Karpas-422 (cell line): ENCODE measurements around the gene BIK. TPM values are rescaled to one million over a fixed set of nuclear protein-coding genes. Genes with fewer than 3 reads are reported as not detected.

Experiments
- DNase-seq: peaks from one replicate; pipeline ENCODE4 v3.0.0-alpha.2; 2015
- H2AFZ ChIP-seq: fragments of 200-600 bp; sonication (generic); 2 replicates; pipeline ENCODE4 v1.6.1; 2014; ENCODE audit warnings: antibody characterized with exemption, low read length, mixed read lengths
- H3K27ac ChIP-seq: fragments of 200-600 bp; sonication (generic); 2 replicates; pipeline ENCODE4 v1.5.1; 2014; ENCODE audit warnings: mild to moderate bottlenecking, low read length, moderate library complexity
- H3K27me3 ChIP-seq: fragments of 200-600 bp; sonication (generic); 2 replicates; pipeline ENCODE4 v1.6.1; 2014; ENCODE audit warnings: low read length, mixed read lengths
- H3K36me3 ChIP-seq: fragments of 200-600 bp; sonication (generic); 2 replicates; pipeline ENCODE4 v1.6.1; 2014; ENCODE audit warnings: low read length, mixed read lengths; ENCODE audit not compliant: insufficient read depth
- H3K4me1 ChIP-seq: fragments of 200-600 bp; sonication (generic); 2 replicates; pipeline ENCODE4 v1.6.1; 2014; ENCODE audit warnings: mild to moderate bottlenecking, low read length, mixed read lengths
- H3K4me2 ChIP-seq: fragments of 200-600 bp; sonication (generic); 2 replicates; pipeline ENCODE4 v1.6.1; 2014; ENCODE audit warnings: low read length, low read depth, mild to moderate bottlenecking; ENCODE audit not compliant: poor library complexity, severe bottlenecking
- H3K4me3 ChIP-seq: fragments of 200-600 bp; sonication (generic); 2 replicates; pipeline ENCODE4 v1.5.1; 2014; ENCODE audit warnings: mild to moderate bottlenecking, antibody characterized with exemption, low read length, mixed read lengths
- H3K79me2 ChIP-seq: fragments of 200-600 bp; sonication (generic); 2 replicates; pipeline ENCODE4 v1.6.1; 2014; ENCODE audit warnings: mild to moderate bottlenecking, low read length, mixed read lengths
- H3K9ac ChIP-seq: fragments of 200-600 bp; sonication (generic); 2 replicates; pipeline ENCODE4 v1.6.0; 2014; ENCODE audit warnings: low read length
- H3K9me2 ChIP-seq: fragments of 200-600 bp; sonication (generic), shearing (Covaris generic); replicated peaks from 2 replicates; pipeline ENCODE4 v1.6.0; 2014; ENCODE audit warnings: mild to moderate bottlenecking, low read length, moderate library complexity; ENCODE audit not compliant: insufficient read depth
- H3K9me3 ChIP-seq: fragments of 300-700, 200-600 bp; sonication (generic); 2 replicates; pipeline ENCODE4 v1.6.1; 2014; ENCODE audit warnings: low read length, mixed read lengths
- H4K20me1 ChIP-seq: fragments of 200-600 bp; sonication (generic); 2 replicates; pipeline ENCODE4 v1.6.1; 2014; ENCODE audit warnings: mild to moderate bottlenecking, antibody characterized with exemption, low read length, low read depth; ENCODE audit not compliant: insufficient read depth
- total RNA-seq: library from RNA; depleted of rRNA; stranded (reverse); fragments of >200 nt; shearing (Covaris generic); gene quantifications from 2 replicates; pipeline ENCODE4 v1.2.3, GENCODE V29; 2014; ENCODE audit warnings: low replicate concordance

The BIK gene
- total RNA-seq, 1 experiment from 2014 or later, result 0.71 TPM

DNA sequence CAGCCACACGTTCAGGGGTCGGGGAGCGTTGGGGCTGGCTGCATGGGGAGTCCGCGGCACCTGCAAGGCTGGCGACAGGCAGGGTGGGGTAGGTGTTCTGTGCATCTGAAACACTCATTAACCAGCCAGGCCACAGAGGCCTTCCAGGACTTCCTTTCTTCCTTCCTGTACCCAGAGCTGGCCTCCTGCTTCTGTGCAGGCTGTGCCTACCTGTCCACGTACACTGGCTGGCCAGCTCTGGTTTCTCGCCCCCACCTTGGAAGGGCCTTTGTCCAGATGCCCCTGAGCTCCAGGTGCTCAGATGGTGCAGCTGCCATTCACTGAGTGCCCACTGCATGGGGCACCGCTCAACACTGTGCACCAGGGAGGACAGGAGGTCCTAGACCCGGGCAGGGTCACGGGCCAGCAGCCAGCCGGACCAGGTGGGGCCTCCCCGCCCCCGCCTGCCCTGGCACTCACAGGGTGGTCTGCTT, 60.5 kb downstream of the BIK start:
- Histone ChIP-seq H3K4me3 (no peak overlapping the region), H3K27ac (no peak overlapping the region), H4K20me1 (no peaks in the 10 kb centered on the region), H3K27me3 (no peaks in the 10 kb centered on the region), H3K9ac (no peak overlapping the region), H3K9me2 (no peaks in the 10 kb centered on the region), H3K79me2 (no peaks in the 10 kb centered on the region), H3K4me1 (no peaks in the 10 kb centered on the region), H3K36me3 (peaks cover 2% of the 10 kb centered on the region; the same call in 1 of the 2 replicates), H2AFZ (no peak overlapping the region), H3K9me3 (no peaks in the 10 kb centered on the region), H3K4me2 (no peak overlapping the region)
- DNase-seq, result no peak

DNA sequence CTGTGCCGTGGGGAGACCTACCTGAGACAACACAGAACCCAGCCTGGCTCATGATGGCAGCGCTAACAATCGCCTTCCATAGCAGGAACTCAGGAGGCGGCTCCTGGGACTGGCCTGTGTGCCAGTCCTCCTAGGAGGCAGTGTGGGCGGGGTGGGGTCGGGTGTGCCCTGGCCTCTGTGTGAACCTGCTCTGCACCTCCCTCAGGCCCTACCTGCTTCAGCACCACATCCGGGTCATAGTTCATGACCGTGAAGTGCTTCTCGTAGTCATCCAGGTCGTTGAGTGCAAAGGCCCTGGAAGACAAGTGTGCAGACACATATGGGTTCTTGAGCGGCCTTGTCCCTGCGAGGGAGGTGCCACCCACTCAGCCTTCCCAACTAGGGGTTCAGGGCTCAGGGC, 61.1 kb downstream of the BIK start:
- no peaks in the 10 kb centered on the region for H3K4me1 ChIP-seq

DNA sequence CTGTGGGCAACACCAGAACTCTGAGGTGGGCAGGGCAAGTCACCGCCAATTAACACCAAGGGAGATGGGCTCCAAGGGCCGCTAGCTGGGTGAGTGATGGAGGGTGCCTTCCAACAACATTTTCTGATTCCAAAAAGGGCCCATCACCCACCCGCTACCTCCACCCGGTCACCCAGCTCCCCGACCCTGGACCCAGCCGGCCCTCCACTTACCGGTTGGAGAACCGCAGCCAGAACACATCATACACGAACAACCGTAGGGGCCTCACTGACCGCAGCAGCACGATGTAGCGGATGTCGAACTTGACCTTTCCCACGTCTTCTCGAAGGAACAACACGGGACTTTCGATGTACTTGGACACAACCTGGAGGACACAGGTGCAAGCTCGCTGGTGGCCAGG, 61.6 kb downstream of the BIK start:
- H3K4me1 ChIP-seq, result no peaks in the 10 kb centered on the region
- H3K27ac ChIP-seq, result no peak overlapping the region
- no peaks in the 10 kb centered on the region for H3K9me3 ChIP-seq
- H3K27me3 ChIP-seq, result no peaks in the 10 kb centered on the region
- H3K9me2 ChIP-seq, result no peaks in the 10 kb centered on the region
- H3K4me2 ChIP-seq, result no peak overlapping the region
- no peak overlapping the region for H3K9ac ChIP-seq
- peaks cover 3% of the 10 kb centered on the region; the same call in 1 of the 2 replicates for H3K36me3 ChIP-seq
- H3K4me3 ChIP-seq, result no peak overlapping the region
- DNase-seq, result no peak
- no peaks in the 10 kb centered on the region for H3K79me2 ChIP-seq
- no peaks in the 10 kb centered on the region for H4K20me1 ChIP-seq
- H2AFZ ChIP-seq, result no peak overlapping the region

More for the DNA sequence above, 61.1 kb downstream of the BIK start:
- Histone ChIP-seq H3K36me3 (peaks cover 3% of the 10 kb centered on the region; the same call in 1 of the 2 replicates), H4K20me1 (no peaks in the 10 kb centered on the region), H3K9me3 (no peaks in the 10 kb centered on the region), H3K9me2 (no peaks in the 10 kb centered on the region), H3K27ac (no peak overlapping the region), H3K4me3 (no peak overlapping the region), H2AFZ (no peak overlapping the region), H3K79me2 (no peaks in the 10 kb centered on the region), H3K9ac (no peak overlapping the region), H3K4me2 (no peak overlapping the region), H3K27me3 (no peaks in the 10 kb centered on the region)
- DNase-seq, result no peak

DNA sequence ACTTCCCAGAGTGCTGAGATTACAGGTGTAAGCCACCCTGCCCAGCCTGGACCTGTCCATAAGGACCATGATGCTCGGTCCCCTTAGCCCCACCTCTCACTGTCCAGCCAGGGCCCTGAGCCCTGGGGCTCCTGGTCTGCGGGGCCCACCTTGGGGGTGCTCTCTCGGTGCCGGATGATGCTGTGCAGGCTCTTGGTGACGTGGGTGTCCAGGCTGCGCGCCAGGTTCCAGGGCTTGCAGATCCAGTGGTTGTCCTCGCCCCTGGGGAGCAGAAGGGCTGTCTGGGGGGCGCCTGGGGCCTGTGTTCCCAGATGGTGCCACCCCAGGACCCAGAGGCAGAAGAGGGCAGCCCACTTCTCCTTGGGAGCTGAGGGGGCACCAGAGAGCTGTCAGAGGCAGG, 63.0 kb downstream of the BIK start:
- Histone ChIP-seq H3K4me1 (no peaks in the 10 kb centered on the region), H3K9me3 (no peaks in the 10 kb centered on the region), H3K79me2 (no peaks in the 10 kb centered on the region), H2AFZ (no peak overlapping the region), H3K4me3 (no peak overlapping the region), H3K9ac (no peak overlapping the region), H3K27me3 (no peaks in the 10 kb centered on the region), H3K27ac (no peak overlapping the region), H3K36me3 (peaks cover 8% of the 10 kb centered on the region), H4K20me1 (no peaks in the 10 kb centered on the region), H3K9me2 (no peaks in the 10 kb centered on the region), H3K4me2 (no peak overlapping the region)
- DNase-seq, result no peak

DNA sequence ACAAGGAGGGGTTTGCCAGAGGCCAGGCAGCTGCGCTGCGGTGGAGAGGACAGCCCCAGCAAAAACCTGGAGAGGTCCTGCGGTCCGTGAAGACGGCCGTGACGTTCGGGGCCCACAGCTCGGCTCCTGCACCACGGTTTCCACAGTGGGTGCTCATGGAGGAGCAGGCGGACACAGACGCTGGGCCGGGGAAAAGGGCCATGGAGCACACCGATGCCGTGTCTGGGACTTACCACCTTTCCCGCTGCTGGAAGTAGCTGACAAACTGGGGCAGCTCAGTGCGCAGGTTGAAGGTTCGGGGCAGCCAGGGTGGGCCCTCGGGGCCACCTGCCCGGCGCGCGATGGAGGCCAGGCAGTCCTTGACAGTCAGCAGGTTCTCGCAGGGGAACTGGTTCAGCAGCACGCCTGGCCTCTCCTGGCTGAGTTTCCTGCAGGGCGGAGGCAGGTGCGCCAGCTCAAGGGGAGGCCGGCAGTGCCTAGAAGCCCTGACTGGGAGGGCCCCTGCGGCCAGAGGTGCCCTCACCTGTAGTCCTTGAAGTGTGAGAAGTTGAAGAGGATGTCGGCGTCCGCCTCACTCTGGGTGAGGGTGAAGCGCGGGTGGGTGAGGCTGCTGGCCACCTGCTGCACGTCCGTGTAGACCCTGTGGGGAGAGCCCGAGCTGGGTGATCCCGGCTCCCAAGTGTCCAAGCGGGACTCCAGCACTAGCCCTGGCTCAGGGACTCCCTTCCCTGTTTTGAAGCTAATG, 63.6 kb downstream of the BIK start:
- Histone ChIP-seq H3K27me3 (no peaks in the 10 kb centered on the region), H3K36me3 (peaks cover 14% of the 10 kb centered on the region), H3K9ac (no peak overlapping the region), H3K4me1 (no peaks in the 10 kb centered on the region), H3K4me2 (no peak overlapping the region), H2AFZ (no peak overlapping the region), H3K9me3 (no peaks in the 10 kb centered on the region), H3K27ac (no peak overlapping the region), H3K4me3 (no peak overlapping the region), H3K9me2 (no peaks in the 10 kb centered on the region), H3K79me2 (no peaks in the 10 kb centered on the region), H4K20me1 (no peaks in the 10 kb centered on the region)
- no peak for DNase-seq

DNA sequence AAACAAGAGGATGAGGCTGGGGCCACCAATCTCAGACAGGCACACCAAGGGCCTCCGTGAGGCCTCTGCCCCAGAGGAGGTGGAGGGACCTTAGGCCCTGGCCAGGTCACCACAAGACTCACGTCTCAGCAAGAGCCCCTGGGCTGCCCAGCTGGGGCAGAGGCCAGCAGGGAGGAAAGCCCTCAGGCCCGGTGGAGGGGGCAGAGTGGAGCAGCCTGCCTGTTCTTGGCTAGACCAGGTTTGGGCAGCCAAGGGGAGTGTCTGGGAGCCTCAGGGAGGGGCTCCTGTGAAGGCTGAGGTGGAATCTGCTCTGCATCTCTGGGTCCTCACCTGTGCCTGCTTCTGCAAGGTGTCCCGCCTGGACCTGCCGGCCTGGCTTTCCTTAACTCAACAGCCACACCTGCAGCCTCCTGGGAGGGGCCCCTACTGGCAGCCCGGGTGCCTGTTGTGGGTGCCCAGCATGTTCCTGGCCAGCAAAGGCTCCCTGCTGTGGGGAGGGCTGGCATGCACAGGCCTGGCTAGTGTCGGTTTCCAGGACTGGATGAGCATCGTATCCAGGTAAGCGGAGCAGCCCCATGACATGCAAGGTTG, 64.5 kb downstream of the BIK start:
- H3K4me3 ChIP-seq, result no peak overlapping the region
- H3K27ac ChIP-seq, result no peak overlapping the region
- H3K9me3 ChIP-seq, result no peaks in the 10 kb centered on the region
- H2AFZ ChIP-seq, result no peak overlapping the region
- no peaks in the 10 kb centered on the region for H3K27me3 ChIP-seq
- no peaks in the 10 kb centered on the region for H3K79me2 ChIP-seq
- H3K9ac ChIP-seq, result no peak overlapping the region
- H3K9me2 ChIP-seq, result no peaks in the 10 kb centered on the region
- H3K4me1 ChIP-seq, result no peaks in the 10 kb centered on the region
- no peaks in the 10 kb centered on the region for H4K20me1 ChIP-seq
- H3K36me3 ChIP-seq, result peaks cover 23% of the 10 kb centered on the region
- no peak overlapping the region for H3K4me2 ChIP-seq
- DNase-seq, result no peak

DNA sequence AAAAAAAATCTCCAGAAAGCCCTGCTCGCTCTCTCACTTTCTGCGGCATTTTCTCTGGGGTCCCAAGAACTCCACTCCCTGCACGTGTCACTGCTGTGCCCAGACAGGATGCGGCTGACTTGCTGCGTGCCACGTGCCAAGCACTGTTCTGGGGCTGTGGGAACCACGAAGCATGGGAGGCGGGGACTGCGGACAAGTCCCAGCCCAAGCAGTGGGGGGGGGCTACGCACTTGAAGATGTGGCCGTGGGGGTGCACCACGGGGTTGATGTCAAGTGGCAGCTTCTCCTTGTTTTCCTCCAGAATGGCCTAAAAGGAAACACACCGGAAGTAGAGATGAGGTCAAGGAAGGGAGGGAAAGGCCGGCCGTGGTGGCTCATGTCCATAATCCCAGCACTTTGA, 65.5 kb downstream of the BIK start:
- Histone ChIP-seq H3K4me1 (no peaks in the 10 kb centered on the region), H3K4me3 (no peak overlapping the region), H2AFZ (no peak overlapping the region), H3K36me3 (peaks cover 27% of the 10 kb centered on the region), H3K79me2 (no peaks in the 10 kb centered on the region), H3K9me3 (no peaks in the 10 kb centered on the region), H3K9me2 (no peaks in the 10 kb centered on the region), H4K20me1 (no peaks in the 10 kb centered on the region), H3K4me2 (no peak overlapping the region), H3K9ac (no peak overlapping the region), H3K27ac (no peak overlapping the region), H3K27me3 (no peaks in the 10 kb centered on the region)
- no peak for DNase-seq

DNA sequence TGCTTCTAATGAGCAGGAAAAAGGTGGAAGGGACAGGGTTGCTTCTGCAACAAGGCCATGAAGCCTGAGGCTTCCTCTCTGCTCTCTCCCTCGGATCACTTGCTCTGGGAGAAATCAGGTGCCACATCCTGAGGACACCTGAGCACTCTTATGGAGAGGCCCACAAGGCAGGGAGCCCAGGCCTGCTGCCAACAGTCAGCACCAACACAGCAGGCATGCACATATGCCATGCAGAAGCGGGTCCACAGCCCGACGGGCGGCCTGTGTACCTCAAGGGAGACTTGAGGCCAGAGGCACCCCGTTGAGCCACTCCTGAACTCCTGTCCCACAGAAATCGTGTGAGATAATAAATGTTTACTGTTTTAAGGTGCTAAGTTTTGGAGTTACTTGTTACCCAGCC, 66.9 kb downstream of the BIK start:
- Histone ChIP-seq H3K79me2 (peaks cover 6% of the 10 kb centered on the region; the same call in 1 of the 2 replicates), H3K9ac (no peak overlapping the region), H3K36me3 (peaks cover 34% of the 10 kb centered on the region), H3K27ac (no peak overlapping the region), H3K9me2 (no peaks in the 10 kb centered on the region), H3K27me3 (no peaks in the 10 kb centered on the region), H3K4me2 (no peak overlapping the region), H4K20me1 (no peaks in the 10 kb centered on the region), H3K4me1 (no peaks in the 10 kb centered on the region), H3K4me3 (no peak overlapping the region), H2AFZ (no peak overlapping the region), H3K9me3 (no peaks in the 10 kb centered on the region)
- no peak for DNase-seq
